ENCODE results near the gene SLC38A7.
"Not testable (repeated sequence)": the region's sequence is repeated elsewhere in the genome, so short reads cannot be mapped to it uniquely, and the experiment has no call there.

Gene SLC38A7

GRCh38 chr16:58638148-58639036 is 46.2 kb downstream of the SLC38A7 start:
- no peak for DNase-seq (ENCODE audit: low read depth)
- H3K4me3 ChIP-seq (ENCODE audit: low read depth, low read length) = no peak overlapping the region
- TF ChIP-seq CTCF (IDR thresholded peaks at IDR 0.05; ENCODE audit: control insufficient read depth, extremely low read depth, insufficient read depth) = peak; percentile 42; the same call in 1 of the 2 replicates

GRCh38 chr16:58637021-58637420 is 47.5 kb downstream of the SLC38A7 start:
- DNase-seq (ENCODE audit: low read depth); H3K4me3 ChIP-seq (ENCODE audit: low read depth, low read length): not testable (repeated sequence)

GRCh38 chr16:58636466-58636865 is 48.1 kb downstream of the SLC38A7 start:
- H3K4me3 ChIP-seq (ENCODE audit: low read depth, low read length) = no peak overlapping the region
- no peak for DNase-seq (ENCODE audit: low read depth)
- no peak for TF ChIP-seq CTCF (IDR thresholded peaks at IDR 0.05; ENCODE audit: control insufficient read depth, extremely low read depth, insufficient read depth)

- no peak overlapping the region for H3K4me3 ChIP-seq (ENCODE audit: low read depth, low read length)
- no peak for DNase-seq (ENCODE audit: low read depth)
- no peak for TF ChIP-seq CTCF (IDR thresholded peaks at IDR 0.05; ENCODE audit: control insufficient read depth, extremely low read depth, insufficient read depth)
Observed at GRCh38 chr16:58635502-58635901, 49.1 kb downstream of the SLC38A7 start.

- H3K4me3 ChIP-seq (ENCODE audit: low read depth, low read length) = no peak overlapping the region
- no peak for DNase-seq (ENCODE audit: low read depth)
- no peak for TF ChIP-seq CTCF (IDR thresholded peaks at IDR 0.05; ENCODE audit: control insufficient read depth, extremely low read depth, insufficient read depth)
Observed at GRCh38 chr16:58634265-58634802, 50.2 kb downstream of the SLC38A7 start.

GRCh38 chr16:58629733-58630640 is 54.6 kb downstream of the SLC38A7 start, which contains the start of gene CNOT1:
Gene CNOT1, minus strand, starts transcription at chr16:58629826. Its CDS starts 30,489 bp downstream, at chr16:58599337.
- no peak for TF ChIP-seq CTCF (IDR thresholded peaks at IDR 0.05; ENCODE audit: control insufficient read depth, extremely low read depth, insufficient read depth)
- peak; percentile 99 for DNase-seq (ENCODE audit: low read depth)
- peak within 1 kb of the TSS; percentile 91 for H3K4me3 ChIP-seq (ENCODE audit: low read depth, low read length)
